ENCODE data around the gene CEP72. TPM values are rescaled to one million over a fixed set of nuclear protein-coding genes. Genes with fewer than 3 reads are reported as not detected.

CEP72 gene
- total RNA-seq, 3 donors from 2014 or later, result 1.9 to 10.5 (median 4.3) TPM

GRCh38 chr5:669842-670395 lies 57.8 kb downstream of the CEP72 start:
- Histone ChIP-seq H3K9me3 (no peaks in the 10 kb centered on the region), H3K27ac (no peak overlapping the region), H3K27me3 (peaks cover 0 to 7% of the 10 kb centered on the region in 2 donors), H3K4me1 (peaks cover 18 to 23% of the 10 kb centered on the region in 2 donors), H3K4me3 (no peak overlapping the region), H3K36me3 (no peaks in the 10 kb centered on the region)
- intact Hi-C loops (cut with DNase I; ENCODE audit: low total_unique reads), result loop anchor here (5.0 kb wide), 1 partner anchor 697 kb away; no protein-coding TSS in a partner anchor
- TF ChIP-seq POLR2AphosphoS5 (IDR thresholded peaks at IDR 0.05), result no peak
- no peak for TF ChIP-seq CTCF (IDR thresholded peaks at IDR 0.05)
- no peak for TF ChIP-seq POLR2A (IDR thresholded peaks at IDR 0.05)
- peak in 1 of 2 donors; percentile 47 for DNase-seq (ENCODE audit: low spot score in 2 of 2)

GRCh38 chr5:670396-671270 lies 58.5 kb downstream of the CEP72 start:
- peaks cover 0 to 7% of the 10 kb centered on the region in 2 donors for H3K27me3 ChIP-seq
- H3K4me3 ChIP-seq, result no peak overlapping the region
- H3K4me1 ChIP-seq, result peaks cover 18 to 23% of the 10 kb centered on the region in 2 donors
- no peaks in the 10 kb centered on the region for H3K36me3 ChIP-seq
- H3K9me3 ChIP-seq, result no peaks in the 10 kb centered on the region
- TF ChIP-seq POLR2AphosphoS5 (IDR thresholded peaks at IDR 0.05) (no peak), POLR2A (IDR thresholded peaks at IDR 0.05) (no peak), CTCF (IDR thresholded peaks at IDR 0.05) (no peak)
- H3K27ac ChIP-seq, result no peak overlapping the region
- DNase-seq (ENCODE audit: low spot score in 2 of 2), result peak in 1 of 2 donors; percentile 49
- intact Hi-C loops (cut with DNase I; ENCODE audit: low total_unique reads), result loop anchor here (5.0 kb wide), 1 partner anchor 697 kb away; no protein-coding TSS in a partner anchor

- peaks cover 0 to 7% of the 10 kb centered on the region in 2 donors for H3K27me3 ChIP-seq
- TF ChIP-seq POLR2AphosphoS5 (IDR thresholded peaks at IDR 0.05) (no peak), POLR2A (IDR thresholded peaks at IDR 0.05) (no peak), CTCF (IDR thresholded peaks at IDR 0.05) (peak; percentile 41 to 92 (median 89))
- DNase-seq (ENCODE audit: low spot score in 2 of 2), result peak in 1 of 2 donors; percentile 82
- H3K4me3 ChIP-seq, result peak overlapping the region in 2 of 3 donors; percentile 23 to 34
- H3K27ac ChIP-seq, result no peak overlapping the region
- H3K9me3 ChIP-seq, result no peaks in the 10 kb centered on the region
- no peaks in the 10 kb centered on the region for H3K36me3 ChIP-seq
- H3K4me1 ChIP-seq, result peaks cover 18 to 23% of the 10 kb centered on the region in 2 donors
- intact Hi-C loops (cut with DNase I; ENCODE audit: low total_unique reads), result loop anchor here (5.0 kb wide), 1 partner anchor 696 kb away; no protein-coding TSS in a partner anchor
Observed at GRCh38 chr5:671459-672328, 59.6 kb downstream of the CEP72 start.

GRCh38 chr5:672329-673160 lies 60.4 kb downstream of the CEP72 start:
- no peaks in the 10 kb centered on the region for H3K36me3 ChIP-seq
- H3K4me1 ChIP-seq, result peaks cover 18 to 23% of the 10 kb centered on the region in 2 donors
- DNase-seq (ENCODE audit: low spot score in 2 of 2), result peak; percentile 57 to 95
- peak overlapping the region in 2 of 3 donors; percentile 23 to 34 for H3K4me3 ChIP-seq
- intact Hi-C loops (cut with DNase I; ENCODE audit: low total_unique reads), result loop anchor here (5.0 kb wide), 1 partner anchor 695 kb away; no protein-coding TSS in a partner anchor
- TF ChIP-seq CTCF (IDR thresholded peaks at IDR 0.05) (no peak), POLR2AphosphoS5 (IDR thresholded peaks at IDR 0.05) (peak in 1 of 3 donors; percentile 23), POLR2A (IDR thresholded peaks at IDR 0.05) (no peak)
- no peaks in the 10 kb centered on the region for H3K9me3 ChIP-seq
- H3K27ac ChIP-seq, result no peak overlapping the region
- peaks cover 0 to 7% of the 10 kb centered on the region in 2 donors for H3K27me3 ChIP-seq

Data from breast epithelium (tissue), 4 donors.